ENCODE results near the gene KLHL14.

The KLHL14 gene

GRCh38 chr18:32634876-32635431 is 137.9 kb downstream of the KLHL14 start:
- DNase-seq (ENCODE audit: low read depth): no peak

GRCh38 chr18:32629981-32630700 is 142.7 kb downstream of the KLHL14 start:
- no peak for DNase-seq (ENCODE audit: low read depth)

GRCh38 chr18:32629292-32629691 is 143.5 kb downstream of the KLHL14 start:
- no peak for DNase-seq (ENCODE audit: low read depth)

GRCh38 chr18:32624182-32624723 is 148.6 kb downstream of the KLHL14 start:
- DNase-seq (ENCODE audit: low read depth): no peak

- no peak for DNase-seq (ENCODE audit: low read depth)
Observed at GRCh38 chr18:32623563-32623962, 149.3 kb downstream of the KLHL14 start.

Measured in activated T-helper 1 cell treated with Interleukin-2 at 50 U/mL for 16 hours (primary cell).